NCI-H69 (cell line): ENCODE results near the gene ATMIN.

Experiments
- DNase-seq: peaks from one replicate; lab custom pipeline; 2025; lab: John Stamatoyannopoulos, UW

The ATMIN gene, protein sequence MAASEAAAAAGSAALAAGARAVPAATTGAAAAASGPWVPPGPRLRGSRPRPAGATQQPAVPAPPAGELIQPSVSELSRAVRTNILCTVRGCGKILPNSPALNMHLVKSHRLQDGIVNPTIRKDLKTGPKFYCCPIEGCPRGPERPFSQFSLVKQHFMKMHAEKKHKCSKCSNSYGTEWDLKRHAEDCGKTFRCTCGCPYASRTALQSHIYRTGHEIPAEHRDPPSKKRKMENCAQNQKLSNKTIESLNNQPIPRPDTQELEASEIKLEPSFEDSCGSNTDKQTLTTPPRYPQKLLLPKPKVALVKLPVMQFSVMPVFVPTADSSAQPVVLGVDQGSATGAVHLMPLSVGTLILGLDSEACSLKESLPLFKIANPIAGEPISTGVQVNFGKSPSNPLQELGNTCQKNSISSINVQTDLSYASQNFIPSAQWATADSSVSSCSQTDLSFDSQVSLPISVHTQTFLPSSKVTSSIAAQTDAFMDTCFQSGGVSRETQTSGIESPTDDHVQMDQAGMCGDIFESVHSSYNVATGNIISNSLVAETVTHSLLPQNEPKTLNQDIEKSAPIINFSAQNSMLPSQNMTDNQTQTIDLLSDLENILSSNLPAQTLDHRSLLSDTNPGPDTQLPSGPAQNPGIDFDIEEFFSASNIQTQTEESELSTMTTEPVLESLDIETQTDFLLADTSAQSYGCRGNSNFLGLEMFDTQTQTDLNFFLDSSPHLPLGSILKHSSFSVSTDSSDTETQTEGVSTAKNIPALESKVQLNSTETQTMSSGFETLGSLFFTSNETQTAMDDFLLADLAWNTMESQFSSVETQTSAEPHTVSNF

DNA sequence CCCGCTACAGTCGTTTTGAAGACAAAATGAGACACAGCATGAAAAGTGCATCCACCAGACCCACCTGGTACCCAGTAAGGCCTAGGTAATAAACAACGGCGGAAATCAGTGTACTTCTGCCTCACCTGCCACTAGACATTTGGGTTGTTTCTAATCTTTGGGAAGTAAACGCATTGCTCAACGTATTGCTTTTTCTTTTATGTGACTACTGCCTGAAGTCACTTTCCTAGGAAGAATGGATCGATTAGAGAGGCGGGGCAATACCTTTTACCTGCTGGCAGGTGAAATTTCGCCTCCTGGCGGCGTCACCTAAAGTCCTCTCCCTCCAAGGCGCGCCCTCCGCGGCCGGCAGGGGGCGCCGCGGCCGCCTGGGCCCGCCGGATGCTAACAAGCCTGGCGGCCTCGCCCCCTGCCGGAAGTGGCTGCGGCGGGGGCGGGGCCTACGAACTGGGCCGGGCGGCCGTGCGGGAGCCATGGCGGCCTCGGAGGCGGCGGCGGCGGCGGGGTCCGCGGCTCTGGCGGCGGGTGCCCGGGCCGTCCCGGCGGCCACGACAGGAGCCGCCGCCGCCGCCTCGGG, at the start of gene ATMIN:
ATMIN (plus strand) TSS at position 445 of the 577 bp plus-strand sequence; CDS start at position 474, 29 bp downstream.
- DNase-seq, result peak; percentile 91

GRCh38 chr16:80986557-80986956, 49.1 kb upstream of the ATMIN start:
- DNase-seq, result peak; percentile 35

- DNase-seq, result no peak
Measured at GRCh38 chr16:80988756-80989155, 46.9 kb upstream of the ATMIN start.

DNA sequence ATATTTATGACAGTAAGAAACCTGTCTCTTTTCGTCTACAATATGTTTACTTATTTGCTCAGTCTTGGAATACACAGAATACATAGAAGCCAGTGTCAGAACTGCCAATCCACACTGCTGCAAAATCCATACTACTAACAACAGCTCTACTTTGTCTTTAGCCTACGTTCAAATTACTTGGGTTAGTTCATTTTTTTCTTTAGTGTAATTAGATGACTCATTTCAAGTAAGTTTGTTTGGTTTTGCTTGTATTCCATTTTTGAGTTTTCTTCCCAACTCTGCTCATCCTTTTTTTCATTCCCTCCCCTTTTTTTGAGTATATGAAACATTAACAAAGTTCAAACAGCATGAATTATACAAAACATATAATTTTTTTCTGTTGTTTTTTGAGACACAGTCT, 45.8 kb upstream of the ATMIN start:
- DNase-seq, result peak; percentile 11

DNA sequence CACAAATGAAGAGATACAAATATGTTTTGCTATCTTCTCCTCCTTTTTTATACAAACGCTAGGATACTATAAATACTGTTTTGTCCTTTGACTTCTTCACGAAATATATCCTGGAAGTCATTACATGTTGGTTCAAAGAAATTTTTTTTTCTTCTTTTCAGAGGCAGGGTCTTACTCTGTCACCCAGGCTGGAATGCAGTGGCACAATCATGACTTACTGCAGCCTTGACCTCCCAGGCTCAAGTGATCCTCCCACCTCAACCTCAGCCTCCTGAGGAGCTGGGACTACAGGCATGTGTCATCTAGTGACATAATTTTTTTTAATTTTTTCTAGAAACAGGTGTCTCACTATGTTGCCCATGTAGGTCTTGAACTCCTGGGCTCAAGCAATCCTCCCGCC, 45.1 kb upstream of the ATMIN start:
- no peak for DNase-seq

- DNase-seq, result peak; percentile 2
Measured at GRCh38 chr16:80990978-80991377, 44.7 kb upstream of the ATMIN start.

- DNase-seq, result no peak
Measured at GRCh38 chr16:80991792-80992430, 43.7 kb upstream of the ATMIN start.

GRCh38 chr16:80992676-80993293, 42.9 kb upstream of the ATMIN start:
- no peak for DNase-seq

GRCh38 chr16:80993307-80993706, 42.3 kb upstream of the ATMIN start:
- peak; percentile 73 for DNase-seq

GRCh38 chr16:80993834-80994233, 41.8 kb upstream of the ATMIN start:
- peak; percentile 82 for DNase-seq

- DNase-seq, result peak; percentile 4
Measured at GRCh38 chr16:80994451-80994850, 41.2 kb upstream of the ATMIN start.

DNA sequence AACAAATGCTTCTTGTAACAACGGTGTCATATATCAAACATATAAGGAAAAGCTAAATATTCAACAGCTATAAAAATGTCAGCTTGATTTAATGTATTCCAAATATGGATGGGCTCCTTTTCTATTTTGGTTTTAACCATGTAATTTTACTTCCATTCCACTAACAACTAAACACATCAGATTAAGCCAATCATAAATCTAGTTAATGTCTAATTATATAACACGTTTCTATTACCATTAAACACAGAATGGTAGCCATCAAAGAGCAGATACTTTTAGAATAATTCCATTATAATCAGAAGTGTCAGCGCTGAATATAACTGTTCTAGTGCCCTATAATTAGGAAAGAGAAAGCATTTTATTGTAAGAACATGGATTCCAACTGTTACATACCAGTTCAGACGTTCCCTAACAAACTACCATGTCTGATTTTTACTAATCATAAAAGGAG, 38.9 kb upstream of the ATMIN start:
- DNase-seq, result peak; percentile 91

- peak; percentile 37 for DNase-seq
Measured at GRCh38 chr16:80997139-80997798, 38.4 kb upstream of the ATMIN start.

DNA sequence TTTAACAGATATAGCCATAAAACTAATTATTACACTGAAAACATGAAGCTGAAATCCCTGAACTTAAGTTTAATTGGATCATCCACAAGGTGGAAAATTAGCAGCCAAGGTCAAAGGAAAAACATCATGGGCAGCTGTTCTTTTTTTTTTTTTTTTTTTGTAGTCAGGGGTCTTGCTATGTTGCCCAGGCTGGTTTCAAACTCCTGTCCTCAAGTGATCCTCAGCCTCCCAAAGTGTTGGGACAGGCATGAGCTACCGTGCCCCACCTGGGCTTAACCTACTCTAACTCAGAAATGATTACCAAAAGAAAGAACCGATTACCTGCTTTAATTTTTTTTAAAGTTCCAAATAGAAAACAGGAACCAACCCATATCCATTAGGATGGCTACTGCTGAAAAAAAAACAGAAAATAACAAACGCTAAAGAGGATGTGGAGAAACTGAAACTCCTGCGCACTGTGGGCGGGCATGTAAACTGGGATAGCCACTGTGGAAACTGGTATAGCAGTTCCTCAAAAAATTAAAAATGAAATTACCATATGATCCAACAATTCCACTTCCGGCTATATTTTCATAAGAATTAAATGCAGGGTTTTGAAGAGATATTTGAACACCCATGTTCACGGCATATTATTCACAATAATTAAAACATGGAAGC, 37.5 kb upstream of the ATMIN start:
- DNase-seq, result no peak

DNA sequence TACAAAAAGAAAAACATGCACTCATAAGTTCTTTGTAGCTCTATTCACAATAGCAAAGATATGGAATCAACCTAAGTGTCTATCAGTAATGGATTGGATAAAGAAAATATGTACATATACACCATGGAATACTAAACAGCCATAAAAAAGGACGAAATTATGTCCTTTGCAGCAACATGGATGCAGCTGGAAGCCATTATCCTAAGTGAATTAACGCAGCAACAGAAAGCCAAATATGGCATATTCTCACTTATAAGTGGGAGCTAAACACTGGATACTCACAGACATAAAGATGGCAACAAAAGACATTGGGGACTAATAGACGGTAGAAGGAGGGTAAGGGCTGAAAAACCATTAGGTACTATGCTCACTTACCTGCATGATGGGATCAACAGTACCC, 34.8 kb upstream of the ATMIN start:
- no peak for DNase-seq

DNA sequence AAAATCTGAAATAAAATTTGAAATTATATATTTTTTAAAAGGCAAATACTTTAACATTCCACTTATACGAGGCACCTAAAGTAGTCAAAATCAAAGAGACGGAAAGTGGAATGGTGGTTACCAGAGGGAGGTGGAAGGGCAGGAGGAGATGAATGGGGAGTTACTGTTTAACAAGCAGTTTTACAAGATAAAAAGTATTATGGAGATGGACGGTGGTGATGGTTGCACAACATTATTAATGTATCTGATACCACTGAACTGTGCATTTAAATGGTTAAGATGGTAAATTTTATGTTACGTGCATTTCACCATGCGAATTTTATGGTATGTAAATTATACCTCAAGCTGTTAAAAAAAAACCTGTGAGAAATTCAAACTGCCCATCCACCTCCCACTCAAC, 34.3 kb upstream of the ATMIN start:
- no peak for DNase-seq

GRCh38 chr16:81003064-81003463, 32.6 kb upstream of the ATMIN start:
- no peak for DNase-seq

DNA sequence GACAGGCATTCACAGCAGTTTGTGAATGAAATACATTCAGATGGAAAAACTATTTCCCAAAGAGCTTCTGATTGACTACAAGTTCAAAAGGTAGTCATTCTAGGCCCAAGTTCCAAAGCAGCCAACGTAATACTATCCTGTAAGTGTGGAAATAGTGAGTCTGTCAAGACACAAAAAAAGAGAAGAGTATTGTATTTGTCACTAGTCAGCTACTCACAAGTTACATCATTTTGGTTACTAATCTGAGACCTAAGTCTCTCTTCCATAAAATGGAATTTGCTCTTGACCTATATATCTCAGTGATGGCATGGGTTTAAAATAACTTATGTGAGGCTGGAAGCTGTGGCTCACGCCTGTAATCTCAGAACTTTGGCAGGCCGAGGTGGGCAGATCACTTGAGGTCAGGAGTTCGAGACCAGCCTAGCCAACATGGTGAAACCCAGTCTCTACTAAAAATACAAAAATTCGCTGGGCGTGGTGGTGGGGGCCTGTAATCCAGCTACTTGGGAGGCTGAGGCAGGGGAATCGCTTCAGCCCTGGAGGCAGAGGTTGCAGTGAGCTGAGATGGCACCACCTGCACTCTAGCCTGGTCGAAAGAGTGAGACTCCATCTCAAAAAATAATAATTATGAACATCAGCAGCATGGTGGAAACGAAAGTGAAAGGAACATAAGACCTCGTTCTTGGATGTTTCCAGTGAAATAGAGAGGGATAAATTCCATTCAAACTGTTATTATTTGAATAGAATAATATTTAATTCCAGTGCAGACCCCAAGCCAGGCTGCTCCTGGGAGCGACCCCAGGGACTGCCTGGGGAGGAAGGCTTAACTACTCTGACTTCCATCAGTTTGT, 31.8 kb upstream of the ATMIN start:
- DNase-seq, result no peak

- peak; percentile 49 for DNase-seq
Measured at GRCh38 chr16:81004646-81005353, 30.8 kb upstream of the ATMIN start.
